GM12878 (cell line): ENCODE data around the gene SBK2. TPM values are rescaled to one million over a fixed set of nuclear protein-coding genes. Genes with fewer than 3 reads are reported as not detected.

Experiments
- ATAC-seq: fragments of 200-7000 bp; cut with Tn5 transposase; 3 replicates; pipeline ENCODE4 v1.9.1; 2020; ENCODE audit warnings: mild to moderate bottlenecking, moderate library complexity
- BruUV-seq: library from RNA; stranded (reverse); fragments of 400-500 nt; replicated peaks from 2 replicates; lab custom pipeline; 2021; lab: Mats Ljungman, UMichigan
- CTCF ChIA-PET: fragments of 300-600 bp; sonication (Branson Sonifier 250); formaldehyde crosslinking; extraction: SDS; loops from one replicate; lab custom pipeline; 2021; ENCODE audit warnings: inconsistent platforms; lab: Yijun Ruan, JAX
- POLR2A ChIA-PET: fragments of 350-600 bp; formaldehyde crosslinking; extraction: SDS; loops from one replicate; lab custom pipeline; 2021; ENCODE audit warnings: inconsistent platforms; lab: Charles Lee
- RAD21 ChIA-PET: fragments of 300-600 bp; sonication (Branson Sonifier 250); formaldehyde crosslinking; loops from one replicate; lab custom pipeline; 2023; ENCODE audit warnings: antibody characterized with exemption; ENCODE audit not compliant: unreplicated experiment; lab: Charles Lee
- SMC1A ChIA-PET: fragments of 300-600 bp; sonication (Branson Sonifier 250); formaldehyde crosslinking; loops from one replicate; lab custom pipeline; 2023; ENCODE audit not compliant: unreplicated experiment, uncharacterized antibody; lab: Charles Lee
- DNase-seq: peaks from one replicate; pipeline ENCODE4 v3.0.0-alpha.2; 2011; ENCODE audit warnings: low read depth, low spot score
- FAIRE-seq: peaks from 3 replicates; lab custom pipeline; 2011; peaks lifted over from hg19 to GRCh38; lab: Jason Lieb, UNC
- H2AFZ ChIP-seq: 2 replicates; pipeline ENCODE4 v1.6.0; 2011; ENCODE audit warnings: low read depth, low read length, control low read depth; ENCODE audit not compliant: control insufficient read depth
- H3K27ac ChIP-seq: 2 replicates; pipeline ENCODE4 v1.5.1; 2011; ENCODE audit warnings: control low read depth; ENCODE audit not compliant: control insufficient read depth, insufficient read depth
- H3K27me3 ChIP-seq, 2 experiments: replicated peaks in 1 of 2; 2 replicates each; pipeline versions ENCODE4 v1.6.0 to v1.6.1; 2011; ENCODE audit warnings: low read length in 1 of 2; ENCODE audit not compliant: control insufficient read depth in 2 of 2, insufficient read depth in 2 of 2
- H3K36me3 ChIP-seq, 2 experiments: 2 replicates each; pipeline ENCODE4 v1.5.1; 2011; ENCODE audit warnings: low read length in 1 of 2; ENCODE audit not compliant: control insufficient read depth in 2 of 2, insufficient read depth in 2 of 2
- H3K4me1 ChIP-seq: 2 replicates; pipeline ENCODE4 v1.6.1; 2011; ENCODE audit warnings: mild to moderate bottlenecking, low read length, moderate library complexity, mixed read lengths; ENCODE audit not compliant: control insufficient read depth, insufficient read depth
- H3K4me2 ChIP-seq: 2 replicates; pipeline ENCODE4 v1.6.0; 2011; ENCODE audit warnings: control low read depth; ENCODE audit not compliant: control insufficient read depth, insufficient read depth
- H3K4me3 ChIP-seq: fragments of 200-600 bp; sonication (generic); 2 replicates; pipeline ENCODE4 v1.5.1; 2016
- H3K79me2 ChIP-seq: 2 replicates; pipeline ENCODE4 v1.6.0; 2011; ENCODE audit warnings: low read length; ENCODE audit not compliant: control insufficient read depth, insufficient read depth
- H3K9ac ChIP-seq: 2 replicates; pipeline ENCODE4 v1.8.0; 2011; ENCODE audit warnings: low read length, control low read depth, mixed read lengths; ENCODE audit not compliant: control insufficient read depth, insufficient read depth
- H3K9me3 ChIP-seq: replicated peaks from 3 replicates; pipeline ENCODE4 v1.5.1; 2011; ENCODE audit warnings: mild to moderate bottlenecking, low read length; ENCODE audit not compliant: control insufficient read depth, insufficient read depth
- H4K20me1 ChIP-seq: 2 replicates; pipeline ENCODE4 v1.6.0; 2011; ENCODE audit not compliant: control insufficient read depth, insufficient read depth
- HDGF ChIP-seq: fragments of 450-650 bp; IDR thresholded peaks from 2 replicates; pipeline ENCODE4 v1.6.1; 2016; ENCODE audit warnings: antibody characterized with exemption
- NBN ChIP-seq: fragments of 450-650 bp; IDR thresholded peaks from 2 replicates; pipeline ENCODE4 v1.6.1; 2016
- SIN3A ChIP-seq: IDR thresholded peaks from 2 replicates; pipeline ENCODE4 v1.6.1; 2012; ENCODE audit warnings: low read depth, low read length, improper control_type of control experiment
- WGBS: methylation state at CpG from one replicate; pipeline ENCODE4 v1.1.6; 2016; ENCODE audit warnings: low lambda C conversion rate; ENCODE audit not compliant: insufficient replicate concordance, insufficient coverage; ENCODE audit errors: missing lambda C conversion rate; 5-methylcytosine and 5-hydroxymethylcytosine counted together
- in situ Hi-C: fragments of 300-500 bp; cut with MboI; formaldehyde crosslinking; loops from 9 replicates; pipeline ENCODE4 v1.14.3; 2018; ENCODE audit warnings: mixed read lengths
- intact Hi-C: fragments of 100-400 bp; cut with micrococcal nuclease; formaldehyde crosslinking; loops from one replicate; pipeline ENCODE4 v1.14.2; 2022; ENCODE audit not compliant: unreplicated experiment
- polyA plus RNA-seq, 11 experiments: library from polyadenylated mRNA; depleted of rRNA in 4 of 11; unstranded in 6 of 11; stranded (reverse) in 5 of 11; fragments of >200 nt; fragmentation: Nextera tagmentation in 4 of 11; fragmentation: Illumina TruSeq in 1 of 11; extraction: Ambion mirVana in 4 of 11; extraction: Trizol in 1 of 11; gene quantifications; 1 replicate in 1 of 11; 2 replicates in 10 of 11; pipeline versions ENCODE4 v1.2.1 to v1.2.3, GENCODE V29; 2011 to 2016; ENCODE audit warnings: inconsistent platforms in 2 of 11, missing spikeins in 2 of 11, low read depth in 1 of 11
- total RNA-seq, 4 experiments: library from RNA; depleted of rRNA in 3 of 4; stranded (reverse); fragments of >200 nt in 3 of 4; fragmentation: Illumina TruSeq in 1 of 4; extraction: Trizol in 1 of 4; gene quantifications; 2 replicates each; pipeline versions ENCODE4 v1.2.1 to v1.2.3, GENCODE V29; 2013 to 2021

Gene SBK2
- total and polyA plus RNA-seq, 10 of the 15 experiments (the other 5 are each of a cell fraction or from before 2014, with no cell fraction given): not detected

- Histone ChIP-seq H3K79me2 (peaks cover 11% of the 10 kb centered on the region), H3K9me3 (no peaks in the 10 kb centered on the region), H3K36me3 (peaks cover 0 to 5% of the 10 kb centered on the region in 2 experiments; a peak in 1 of 4 replicates), H2AFZ (peak overlapping the region; percentile 85; the same call in 1 of the 2 replicates), H3K4me1 (0 out of 2 replicates have a peak, but pooled peaks cover 3% of the 10 kb centered on the region), H3K4me2 (peak overlapping the region; percentile 71), H3K27ac (peak overlapping the region; percentile 64), H3K9ac (peak overlapping the region; percentile 56), H3K4me3 (peak overlapping the region; percentile 93), H3K27me3 (no peaks in the 10 kb centered on the region), H4K20me1 (no peaks in the 10 kb centered on the region)
- RAD21 ChIA-PET: interaction anchor here (0.8 to 1.0 kb wide), 3 partner anchors 46 to 76 kb away, joined by 3 to 6 read pairs (median 3); no protein-coding TSS in a partner anchor
- intact Hi-C loops (no loop called here), in situ Hi-C loops (no loop called here)
- SMC1A ChIA-PET: interaction anchor here (0.7 to 1.1 kb wide), 2 partner anchors 66 to 118 kb away, joined by 3 to 5 read pairs; partner anchors contain the start of gene ISOC2
- DNase-seq: no peak
- CTCF ChIA-PET: interaction anchor here (2.3 kb wide), 1 partner anchor 26 kb away, joined by 5 read pairs; the partner anchor contains the start of gene ZNF865
- no TSS peak for BruUV-seq
- no peak for FAIRE-seq
- peak; percentile 72 for ATAC-seq
- POLR2A ChIA-PET: interaction anchor here (1.3 to 1.5 kb wide), 2 partner anchors 10 to 19 kb away, joined by 4 to 5 read pairs; partner anchors contain the start of gene FIZ1
- WGBS: 25% methylated on average over 13 of the region's 20 CpGs
- TF ChIP-seq NBN (0 out of 2 replicates have a peak, but pooled peaks have one; percentile 24), HDGF (0 out of 2 replicates have a peak, but pooled peaks have one; percentile 66), SIN3A (no peak)
Observed at GRCh38 chr19:55579766-55580621, 43.1 kb upstream of the SBK2 start.
